Activated CD4-positive, alpha-beta T cell treated with anti-CD3 and anti-CD28 coated beads, Interleukin-10, Interleukin-2, amounts not matched to agents 100 ng/mL and 50 ng/mL, durations not matched to agents 16 hours and 8 hours (primary cell): ENCODE measurements around the gene SBF2.
"Not testable (repeated sequence)": the region's sequence is repeated elsewhere in the genome, so short reads cannot be mapped to it uniquely, and the experiment has no call there.

Experiments used
- DNase-seq: peaks from one replicate; pipeline ENCODE4 v3.0.0-alpha.2; 2020

SBF2 gene

DNA sequence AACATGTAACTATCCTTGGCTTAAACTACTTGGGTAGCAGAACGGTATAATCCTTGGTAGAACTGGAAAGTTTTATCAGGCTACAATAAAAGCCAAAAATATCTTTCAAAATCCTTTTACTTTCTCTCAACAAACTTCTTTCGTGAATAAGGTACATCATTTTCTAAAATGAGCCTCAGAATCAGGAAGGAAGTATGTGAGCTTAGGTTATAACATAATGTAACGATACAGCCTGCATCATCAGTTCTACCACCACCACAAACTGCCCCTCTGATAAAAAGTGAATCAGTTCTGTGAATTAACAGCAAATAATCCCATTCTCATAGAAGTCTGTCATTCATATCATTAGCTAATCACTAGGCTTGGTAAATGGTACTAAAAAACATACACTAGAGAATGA lies 244.3 kb downstream of the SBF2 start:
- no peak for DNase-seq

DNA sequence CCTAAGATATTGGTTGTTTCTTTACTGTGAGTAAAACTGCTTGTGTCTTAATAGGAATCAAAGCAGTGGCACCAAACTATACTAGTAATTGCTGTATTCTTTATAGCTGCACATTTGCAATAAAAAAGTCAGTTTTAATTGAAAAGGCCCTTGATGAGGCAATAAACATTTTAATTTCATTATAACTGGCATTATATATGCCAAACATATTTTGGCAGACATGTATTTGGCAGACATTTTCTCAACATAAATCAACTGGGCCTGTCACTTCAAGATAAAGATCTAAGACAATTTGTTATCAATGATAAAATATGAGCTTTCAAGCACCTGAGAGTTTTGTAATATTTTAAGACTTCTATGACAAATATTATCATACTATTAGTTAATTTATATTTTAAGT lies 245.7 kb downstream of the SBF2 start:
- no peak for DNase-seq

DNA sequence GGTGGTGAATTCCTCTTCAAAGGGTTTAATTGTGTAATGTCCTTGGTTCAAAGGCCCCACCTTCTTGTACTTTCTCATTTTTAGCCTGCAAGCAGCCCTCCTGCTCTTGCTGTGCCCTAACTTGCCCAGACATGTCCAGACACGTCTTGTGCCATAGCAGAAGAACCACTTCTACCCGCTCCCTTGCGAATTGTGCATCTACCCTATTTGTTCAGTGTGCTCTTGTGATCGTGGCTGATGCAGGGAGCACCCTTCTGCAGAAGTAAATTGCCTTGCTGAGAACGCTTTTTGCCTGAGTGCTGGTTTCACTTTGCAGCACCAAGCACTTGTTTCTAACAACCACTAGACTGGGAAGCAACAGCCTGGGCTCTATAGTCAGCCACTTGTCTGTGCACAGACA lies 249.4 kb downstream of the SBF2 start:
- DNase-seq, result no peak

DNA sequence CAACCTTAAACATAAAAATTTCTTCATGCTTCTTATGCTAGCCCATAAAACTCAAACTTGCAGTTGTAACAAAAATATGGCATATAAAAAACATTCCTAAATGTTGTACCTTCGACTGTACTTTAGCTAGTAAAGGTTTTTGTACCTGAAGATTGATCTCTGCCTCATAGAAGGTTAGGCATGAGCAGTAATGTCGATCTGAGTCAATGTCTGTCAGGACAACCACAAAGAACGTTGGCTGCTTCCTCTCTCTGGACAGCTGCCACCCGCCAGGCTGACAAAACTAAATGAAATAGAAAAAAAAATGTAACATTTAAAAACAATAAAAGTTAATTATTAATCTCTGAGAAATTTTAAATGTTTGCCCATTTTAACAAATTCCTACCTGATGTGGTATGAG lies 251.3 kb downstream of the SBF2 start:
- DNase-seq, result no peak

DNA sequence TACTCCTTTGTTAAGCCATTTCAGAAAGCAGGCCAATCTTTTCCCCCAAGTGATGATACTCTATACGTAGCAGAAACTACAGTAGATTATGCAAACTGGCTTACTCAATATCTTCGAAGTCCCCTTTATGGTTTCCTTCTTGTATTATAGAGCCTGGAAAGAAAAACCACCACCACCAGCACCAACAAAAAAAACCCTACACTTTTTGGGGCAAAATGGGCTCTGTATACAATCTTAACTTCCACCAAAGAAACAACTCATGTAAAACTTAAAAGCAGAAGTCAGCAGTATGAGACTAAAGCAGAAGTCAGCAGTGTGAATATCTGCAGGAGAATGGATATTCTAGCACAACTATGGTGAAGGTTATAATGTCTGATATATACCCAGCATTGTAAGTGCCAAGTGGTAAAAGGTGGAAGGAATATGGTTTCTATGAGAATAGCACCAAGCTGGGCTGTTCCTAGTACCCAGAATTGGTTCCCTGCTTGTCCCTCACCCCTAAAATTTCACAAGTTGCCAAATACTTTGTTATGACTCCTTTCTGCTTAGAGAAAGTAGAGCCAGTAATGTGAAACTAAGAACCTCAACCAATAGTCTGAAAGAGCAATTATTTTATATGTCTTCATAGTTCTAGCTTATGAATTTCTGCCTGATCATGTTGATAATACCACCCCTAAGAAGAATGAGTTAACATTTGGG lies 252.1 kb downstream of the SBF2 start:
- no peak for DNase-seq

DNA sequence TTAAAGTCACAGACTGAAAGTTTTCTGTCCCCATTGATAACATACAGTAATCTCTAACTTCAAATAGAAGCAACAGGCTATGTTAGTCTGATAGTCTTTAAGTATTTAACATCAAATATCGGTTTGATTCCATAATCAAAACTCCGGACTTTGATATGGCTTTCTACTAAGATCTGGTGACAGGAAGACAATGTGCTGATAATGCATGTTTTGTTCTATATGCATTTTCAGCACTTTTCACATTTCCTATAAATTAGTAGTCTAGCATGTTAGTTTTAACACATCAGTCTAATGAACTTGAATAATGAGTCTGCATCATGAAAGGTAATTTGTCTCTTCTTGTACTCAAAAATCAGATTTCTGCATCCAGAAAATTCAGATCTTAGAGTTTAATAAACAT lies 252.7 kb downstream of the SBF2 start:
- no peak for DNase-seq

DNA sequence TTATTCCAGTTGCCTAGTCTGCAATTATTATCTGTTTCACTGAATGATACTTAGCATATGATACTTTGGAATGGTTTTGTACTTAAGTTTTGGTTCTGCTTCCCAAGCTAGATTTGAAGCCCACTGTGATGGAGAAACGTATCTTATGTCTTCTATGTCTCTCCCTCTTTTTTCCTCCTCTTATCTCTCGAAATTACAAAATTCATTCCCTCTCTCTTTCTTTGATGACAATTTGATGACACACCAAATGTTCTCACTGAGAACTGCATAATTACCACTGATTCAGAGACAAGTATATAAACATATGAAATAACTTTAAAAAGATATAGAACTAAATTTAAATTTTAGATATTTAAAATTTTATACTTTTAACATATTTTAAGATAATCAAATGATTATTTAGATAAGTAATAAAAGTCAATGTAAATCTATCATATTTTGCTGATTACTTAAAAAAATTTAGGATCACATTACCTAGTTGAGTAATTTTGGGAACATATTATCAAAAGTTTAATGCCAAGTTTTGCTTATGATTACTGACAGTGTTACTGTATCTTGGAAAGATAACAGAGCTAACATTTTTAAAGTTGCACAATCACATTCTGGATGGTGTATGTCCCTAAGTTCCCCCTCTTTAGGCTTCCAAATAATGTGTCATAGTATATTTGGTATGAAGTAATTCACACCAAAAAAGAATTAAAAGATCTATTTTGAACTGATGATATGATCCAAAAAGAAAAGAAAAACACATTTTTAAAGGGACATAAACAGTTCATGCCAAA lies 255.3 kb downstream of the SBF2 start:
- no peak for DNase-seq

DNA sequence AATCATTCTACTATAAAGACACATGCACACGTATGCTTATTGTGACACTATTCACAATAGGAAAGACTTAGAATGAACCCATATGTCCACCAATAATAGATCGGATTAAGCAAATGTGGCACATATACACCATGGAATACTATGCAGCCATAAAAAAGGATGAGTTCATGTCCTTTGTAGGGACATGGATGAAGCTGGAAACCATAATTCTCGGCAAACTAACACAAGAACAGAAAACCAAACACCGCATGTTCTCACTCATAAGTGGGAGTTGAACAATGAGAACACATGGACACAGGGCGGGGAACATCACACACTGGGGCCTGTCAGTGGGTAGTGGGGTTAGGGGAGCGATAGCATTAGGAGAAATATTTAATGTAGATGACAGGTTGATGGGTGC lies 258.1 kb downstream of the SBF2 start:
- not testable (repeated sequence) for DNase-seq

DNA sequence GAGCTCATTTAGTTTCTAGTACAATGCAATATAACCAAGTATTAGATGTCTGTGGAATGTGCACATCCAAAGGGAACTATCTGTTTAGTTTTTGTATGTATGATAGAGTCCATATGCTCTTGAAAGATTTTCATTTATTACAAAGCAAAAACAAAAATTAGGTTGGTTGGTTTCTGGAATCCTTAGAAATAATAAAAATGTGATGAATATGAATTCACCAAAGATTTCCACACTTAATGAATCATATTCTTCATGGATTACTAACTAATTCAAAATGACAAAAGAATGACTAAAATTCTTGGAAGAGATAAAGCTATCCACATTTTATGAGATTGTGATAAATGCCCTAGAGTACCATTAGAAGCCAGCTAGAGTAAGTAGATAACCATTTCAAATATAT lies 261.1 kb downstream of the SBF2 start:
- DNase-seq, result no peak

DNA sequence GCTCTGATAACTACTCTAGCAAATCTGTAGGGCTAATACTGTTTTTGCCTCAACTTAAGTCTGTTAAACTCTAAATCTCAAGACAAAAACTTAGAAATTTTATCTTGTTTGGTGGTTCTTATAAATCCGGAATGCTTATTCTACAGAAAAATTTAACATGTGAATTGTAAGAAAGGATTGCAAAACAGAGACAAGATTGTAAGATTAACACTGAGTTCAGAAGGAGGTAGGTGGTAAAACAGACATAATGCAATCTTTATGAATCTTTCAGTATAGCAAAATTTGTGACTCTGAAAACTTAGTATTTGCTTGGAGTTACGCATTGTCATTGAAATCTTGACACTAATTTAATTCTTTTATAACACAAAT lies 263.9 kb downstream of the SBF2 start:
- no peak for DNase-seq

DNA sequence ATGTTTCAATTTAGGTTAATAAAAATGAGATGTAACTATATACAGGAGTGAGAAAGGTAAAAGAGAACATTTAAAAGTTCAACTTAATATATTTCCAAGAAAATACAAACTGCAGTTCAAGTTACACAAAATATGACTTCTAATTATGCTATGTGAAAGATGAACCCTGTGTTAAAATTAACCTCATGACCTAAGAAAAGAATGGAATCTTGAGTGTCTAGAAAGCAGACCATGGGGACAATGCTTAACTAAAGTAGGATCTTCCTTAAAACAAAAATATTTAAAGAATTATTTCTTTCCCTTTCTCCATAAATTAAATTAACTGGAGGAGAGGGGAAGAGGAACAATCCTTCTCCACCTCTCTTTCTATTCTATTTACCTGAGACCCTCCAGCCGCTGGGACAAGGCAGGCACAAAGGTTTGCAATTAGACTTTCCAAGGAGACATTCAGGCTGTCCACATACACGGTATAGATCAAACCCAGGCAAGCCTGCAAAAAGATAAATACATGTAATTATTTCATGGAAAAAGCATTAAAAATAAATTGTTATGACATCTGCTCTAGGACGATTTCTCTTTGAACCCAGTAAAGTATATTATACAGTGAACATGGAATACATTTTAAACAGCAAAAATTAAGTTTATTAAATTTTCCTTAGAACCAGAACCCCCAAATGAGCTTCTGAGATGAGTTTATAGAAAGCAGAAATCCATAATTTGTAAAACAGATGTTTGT lies 264.5 kb downstream of the SBF2 start:
- DNase-seq, result no peak

DNA sequence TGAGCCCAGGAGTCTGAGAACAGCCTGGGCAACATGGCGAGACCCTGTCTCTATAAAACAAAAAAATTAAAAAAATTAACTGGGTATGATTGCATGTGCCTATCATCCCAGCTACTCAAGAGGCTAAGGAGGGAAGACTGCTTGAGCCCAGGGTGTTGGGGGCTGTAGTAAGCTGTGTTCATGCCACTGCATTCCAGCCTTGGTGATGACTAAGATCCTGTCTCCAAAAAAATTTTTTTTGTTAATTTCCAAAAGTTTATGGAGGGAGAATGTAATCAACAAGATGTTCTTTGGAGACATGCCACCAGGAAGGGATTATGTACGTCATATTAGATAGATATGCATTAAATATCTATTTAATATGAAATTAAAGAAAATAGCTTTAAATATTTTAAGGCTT lies 267.5 kb downstream of the SBF2 start:
- no peak for DNase-seq

DNA sequence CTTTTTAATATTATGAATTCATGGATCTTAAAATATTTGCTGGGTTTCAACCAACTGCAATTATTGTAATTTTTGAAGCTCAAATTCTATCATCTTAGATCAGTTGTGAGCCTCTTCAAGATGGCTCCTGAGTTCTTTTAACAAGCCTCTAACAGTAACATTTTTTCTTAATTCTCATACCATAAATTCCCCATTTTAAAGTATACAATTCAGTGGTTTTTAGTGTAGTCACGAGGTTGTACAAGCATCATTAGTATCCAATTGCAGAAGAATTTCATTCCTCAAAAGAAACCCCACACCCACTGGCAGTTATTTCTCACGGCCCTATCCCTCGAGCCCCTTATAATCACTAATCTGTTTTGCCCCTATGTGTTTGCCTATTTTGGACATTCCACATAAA lies 270.8 kb downstream of the SBF2 start:
- DNase-seq, result no peak

DNA sequence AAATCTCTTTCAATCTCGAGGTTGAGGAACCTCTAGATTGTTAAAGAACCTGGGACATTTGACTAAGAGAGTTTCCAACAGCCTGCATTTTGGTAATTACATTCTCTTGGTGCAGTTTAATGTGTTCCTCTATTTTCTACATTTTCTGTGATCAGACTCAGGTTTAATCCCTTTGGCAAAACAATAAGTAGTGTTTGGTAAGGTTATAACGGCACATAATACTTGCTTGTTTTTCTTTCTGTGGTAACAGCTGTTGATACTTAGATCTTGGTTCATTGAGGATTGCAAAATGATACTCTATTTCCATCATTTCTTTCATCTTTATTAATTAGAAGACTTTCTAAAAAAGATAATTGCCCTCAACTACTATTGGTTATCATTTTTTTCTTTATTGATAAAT lies 271.3 kb downstream of the SBF2 start:
- DNase-seq, result no peak

DNA sequence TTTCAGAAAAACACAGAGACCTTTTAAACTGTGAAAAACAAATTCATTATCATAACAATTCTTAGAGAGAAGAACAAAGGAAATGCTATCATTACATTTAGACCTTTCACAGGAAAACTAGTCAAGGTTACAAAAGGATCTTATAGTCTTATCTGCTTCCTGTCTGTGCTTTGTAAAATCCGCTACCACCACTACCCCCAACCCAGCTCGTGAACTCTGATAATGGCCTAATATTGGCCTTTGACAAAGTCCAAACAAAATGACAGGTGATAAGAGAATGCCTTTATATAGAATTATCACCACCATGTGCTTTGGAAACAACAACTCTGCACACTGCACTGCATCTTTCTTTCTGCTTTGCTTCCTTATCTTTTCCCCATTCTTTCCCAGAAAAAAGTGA lies 272.5 kb downstream of the SBF2 start:
- no peak for DNase-seq

DNA sequence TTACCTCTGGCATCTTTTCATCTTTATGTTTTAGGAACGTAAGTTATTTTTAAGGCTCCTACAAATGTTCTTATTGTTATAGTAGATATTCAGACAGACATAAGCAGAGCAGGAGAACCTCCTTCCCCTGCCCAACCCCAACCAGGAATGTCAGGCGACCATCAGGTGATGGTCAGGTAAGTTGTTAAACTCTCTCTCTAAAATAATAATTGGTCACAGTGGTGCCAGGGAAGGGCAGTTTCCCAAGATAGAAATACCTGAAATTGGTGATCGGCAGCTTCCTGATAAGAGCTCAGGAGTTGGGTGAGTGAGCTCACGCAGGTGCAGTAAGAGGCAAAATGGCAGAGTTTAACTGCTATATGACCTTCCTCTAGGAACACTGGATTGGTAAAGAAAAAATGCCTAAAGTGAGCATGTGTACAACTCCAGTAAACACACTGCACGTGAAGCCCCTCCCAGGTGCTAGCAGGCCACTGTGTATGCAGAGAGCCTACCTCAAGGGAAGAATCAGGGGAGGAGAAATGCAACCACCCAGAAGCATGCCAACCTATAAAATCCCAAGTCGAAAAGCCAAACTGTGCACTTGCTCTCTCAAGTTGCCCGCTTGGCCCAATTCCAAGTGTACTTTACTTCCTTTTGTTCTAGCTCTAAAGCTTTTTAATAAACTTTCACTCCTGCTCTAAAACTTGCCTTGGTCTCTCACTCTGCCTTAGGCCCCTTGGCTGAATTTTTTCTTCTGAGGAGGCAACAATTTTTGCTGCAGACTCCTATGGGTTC lies 273.9 kb downstream of the SBF2 start:
- DNase-seq, result no peak

DNA sequence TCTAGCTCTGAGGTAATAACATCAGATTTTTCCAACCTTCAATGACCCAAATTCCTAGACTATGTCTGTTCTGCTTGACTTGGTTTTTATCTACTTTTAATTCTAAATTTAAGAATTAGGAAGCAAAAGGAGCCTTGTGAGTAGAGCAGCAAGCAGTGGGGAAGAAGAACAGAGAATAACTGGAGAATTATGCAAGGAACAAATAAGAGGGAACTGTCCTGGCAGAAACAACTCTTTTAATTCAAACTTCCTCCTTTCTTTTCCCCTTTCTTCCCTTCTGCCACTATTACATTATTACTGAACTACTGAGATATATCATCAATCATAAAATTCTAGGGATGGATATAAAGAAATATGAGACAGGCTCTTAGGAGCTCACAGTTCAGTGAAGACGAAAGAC lies 276.1 kb downstream of the SBF2 start:
- DNase-seq, result no peak

DNA sequence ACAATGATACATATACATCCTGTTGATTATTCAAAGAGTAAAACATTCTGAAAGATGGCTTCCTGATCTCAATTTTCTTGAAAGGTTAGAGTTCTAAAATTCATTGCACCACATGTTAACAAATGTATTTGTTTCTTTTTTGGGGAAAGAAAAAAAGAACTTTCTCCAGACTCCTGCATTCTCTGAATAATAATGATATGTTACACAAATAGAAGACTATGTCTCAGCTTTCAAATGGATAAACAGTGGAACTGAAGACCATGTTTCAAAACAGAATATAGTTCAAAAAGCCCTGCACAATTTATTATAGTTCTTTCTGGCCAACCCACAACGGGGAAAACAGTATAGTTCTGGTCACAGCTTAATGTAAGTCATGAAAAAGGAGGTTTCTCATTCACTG lies 277.0 kb downstream of the SBF2 start:
- DNase-seq, result no peak

DNA sequence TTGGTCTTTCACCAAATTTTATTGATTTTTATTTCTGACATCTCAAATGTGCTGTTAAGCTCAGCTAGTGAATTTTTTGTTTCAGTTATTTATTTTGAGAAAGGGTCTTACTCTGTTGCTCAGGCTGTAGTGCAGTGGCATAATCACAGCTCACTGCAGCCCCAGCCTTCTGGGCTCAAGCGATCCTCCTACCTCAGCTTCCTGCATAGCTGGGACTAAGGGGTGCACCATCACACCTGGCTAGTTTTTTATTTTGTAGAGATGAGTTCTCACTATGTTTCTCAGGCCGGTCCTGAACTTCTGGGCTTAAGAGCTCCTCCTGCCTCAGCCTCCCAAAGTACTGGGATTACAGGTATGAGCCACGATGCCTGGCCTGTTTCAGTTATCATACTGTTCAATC lies 282.0 kb downstream of the SBF2 start:
- DNase-seq, result no peak

DNA sequence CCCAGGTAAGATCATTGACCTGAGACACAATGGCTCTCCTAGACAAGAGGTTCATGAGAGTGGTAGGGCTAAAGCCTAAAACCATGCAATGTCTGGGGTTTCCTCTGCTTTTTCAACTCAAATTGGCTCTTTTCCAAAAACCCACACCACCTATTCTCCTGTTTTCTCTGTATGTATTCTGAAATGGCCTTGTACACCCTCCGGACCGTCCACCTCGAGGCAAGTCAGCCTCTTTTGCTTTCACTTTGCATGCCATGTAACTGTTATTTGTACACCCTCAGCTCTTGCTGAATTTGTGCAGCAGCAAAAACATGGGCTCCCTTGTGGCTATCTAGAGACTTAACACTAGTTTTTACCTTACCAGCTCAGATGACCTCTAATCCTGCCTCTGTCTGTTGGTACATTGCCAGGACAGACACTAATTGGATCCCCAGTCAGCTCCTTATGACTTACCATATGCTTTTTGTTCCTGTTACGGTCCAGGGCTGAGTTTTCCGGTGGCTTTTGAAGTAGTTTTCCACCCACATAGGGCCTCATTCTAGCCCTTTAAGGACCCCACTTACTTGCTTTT lies 288.0 kb downstream of the SBF2 start:
- DNase-seq, result no peak

DNA sequence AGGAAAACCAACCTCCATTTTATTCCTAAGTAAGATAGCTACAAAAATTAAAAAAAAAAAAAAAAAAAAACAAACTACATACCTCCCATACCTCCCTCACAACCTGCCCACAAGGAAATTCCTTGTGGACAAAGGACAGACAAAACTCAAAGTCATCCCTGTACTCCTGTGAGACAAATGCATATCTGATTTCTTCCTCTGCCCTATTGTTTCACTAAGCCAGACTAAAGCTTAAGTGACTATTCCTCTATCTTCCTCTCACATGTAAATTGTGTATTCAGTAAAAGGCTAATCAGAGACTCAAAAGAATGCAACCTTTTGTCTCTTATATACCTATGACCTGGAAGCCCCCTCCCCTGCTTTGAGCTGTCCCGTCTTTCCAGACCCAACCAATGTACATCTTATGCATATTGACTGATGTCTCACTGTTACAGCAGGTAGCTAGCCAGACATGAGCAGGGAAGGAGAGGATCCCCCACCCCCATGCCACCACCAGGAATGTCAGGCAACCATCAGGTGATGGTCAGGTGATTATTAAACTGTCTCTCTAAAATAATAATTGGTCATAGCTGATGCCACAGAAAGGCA lies 289.4 kb downstream of the SBF2 start:
- no peak for DNase-seq

DNA sequence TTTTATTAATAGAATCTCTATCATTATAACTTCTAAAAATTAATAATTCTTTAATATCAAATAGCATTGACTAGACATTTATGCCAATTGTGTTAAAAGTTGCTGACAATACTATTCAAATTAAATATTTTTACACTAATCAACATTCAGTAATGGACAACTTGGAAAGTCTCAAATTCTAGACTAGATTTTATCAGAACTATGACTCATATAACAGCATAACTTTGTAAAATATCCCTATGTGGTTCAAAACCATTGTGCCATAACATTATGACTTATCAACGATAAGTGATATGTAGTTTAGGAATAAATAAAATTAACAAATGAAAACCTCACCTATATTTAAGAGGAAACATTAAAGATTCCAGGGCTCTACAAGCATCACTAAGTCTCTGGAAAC lies 291.8 kb downstream of the SBF2 start:
- no peak for DNase-seq

DNA sequence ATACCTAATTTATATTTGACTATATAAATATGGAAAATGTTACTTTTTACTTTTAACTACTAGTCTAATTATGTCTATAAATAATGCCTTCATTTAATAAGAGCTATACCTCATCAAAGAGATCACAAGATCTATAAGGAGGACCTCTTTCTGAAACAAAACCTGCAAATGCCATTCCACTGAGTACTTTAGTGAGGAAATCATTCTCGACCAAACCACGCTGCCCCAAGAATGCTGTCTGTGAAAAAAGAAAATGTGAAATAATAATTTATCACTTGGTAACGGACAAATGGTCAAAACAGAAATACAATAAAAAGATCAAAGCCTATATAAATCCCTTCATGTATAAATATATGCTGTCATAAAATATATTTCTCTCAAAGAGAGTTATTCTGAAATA lies 301.7 kb downstream of the SBF2 start:
- no peak for DNase-seq
